K562 (cell line): ENCODE results near the gene BSPRY. TPM values are rescaled to one million over a fixed set of nuclear protein-coding genes. Genes with fewer than 3 reads are reported as not detected.

ENCODE experiments used
- CBX1 ChIP-seq: sonication (generic); IDR thresholded peaks from 2 replicates; pipeline ENCODE4 v1.6.1; 2016; ENCODE audit warnings: antibody characterized with exemption, low read depth, mild to moderate bottlenecking
- CHCHD3 ChIP-seq: fragments of 250-450 bp; sonication (Bioruptor Pico); IDR thresholded peaks from 2 replicates; pipeline ENCODE4 v2.1.2; 2022; ENCODE audit warnings: mild to moderate bottlenecking
- CREB3 ChIP-seq: fragments of 450-650 bp; conservative IDR thresholded peaks from 2 replicates; pipeline ENCODE4 v1.6.1; 2016; ENCODE audit warnings: missing genetic modification characterization, low read depth, mild to moderate bottlenecking, missing compliant biosample characterization, moderate library complexity
- MAZ ChIP-seq, 2 experiments: fragments of 450-650 bp in 1 of 2; sonication (generic) in 1 of 2; formaldehyde crosslinking; IDR thresholded peaks in 1 of 2; conservative IDR thresholded peaks in 1 of 2; 2 replicates each; pipeline versions ENCODE4 v1.4.0 to v1.5.0; 2020; ENCODE audit warnings: mild to moderate bottlenecking in 1 of 2, missing genetic modification reagents in 1 of 2
- MCM5 ChIP-seq: fragments of 450-650 bp; IDR thresholded peaks from 2 replicates; pipeline ENCODE4 v1.6.1; 2016; ENCODE audit warnings: low read depth
- MEF2A ChIP-seq: IDR thresholded peaks from 2 replicates; pipeline ENCODE4 v1.6.1; 2011; ENCODE audit warnings: low read depth, mild to moderate bottlenecking, low read length, moderate library complexity; ENCODE audit not compliant: control insufficient read depth
- MXI1 ChIP-seq: IDR thresholded peaks from 2 replicates; pipeline ENCODE4 v1.6.1; 2011; ENCODE audit warnings: low read depth, mild to moderate bottlenecking, improper control_type of control experiment, low read length
- NFIC ChIP-seq: fragments of 450-650 bp; IDR thresholded peaks from 2 replicates; pipeline ENCODE4 v1.6.1; 2017; ENCODE audit warnings: mild to moderate bottlenecking, inconsistent platforms
- PREB ChIP-seq: sonication (generic); formaldehyde crosslinking; IDR thresholded peaks from 2 replicates; pipeline ENCODE4 v1.8.1; 2023; ENCODE audit warnings: mild to moderate bottlenecking, missing genetic modification reagents
- RCOR1 ChIP-seq, 2 experiments: IDR thresholded peaks; 2 replicates each; pipeline ENCODE4 v1.6.1; 2012; ENCODE audit warnings: low read depth in 2 of 2, low read length in 2 of 2, borderline replicate concordance in 1 of 2, improper control_type of control experiment in 1 of 2
- SAFB ChIP-seq: fragments of 200-400 bp; formaldehyde crosslinking; IDR thresholded peaks from 2 replicates; pipeline ENCODE4 v1.6.1; 2017; ENCODE audit warnings: low read depth, low read length, borderline replicate concordance
- SMAD4 ChIP-seq: fragments of 250-450 bp; sonication (Bioruptor Pico); conservative IDR thresholded peaks from 2 replicates; pipeline ENCODE4 v1.8.0; 2021; ENCODE audit warnings: inconsistent platforms, mild to moderate bottlenecking, moderate library complexity
- SRF ChIP-seq, 2 experiments: fragments of 250-450, 450-650 bp in 1 of 2; sonication (Bioruptor Pico) in 1 of 2; sonication (generic) in 1 of 2; formaldehyde crosslinking; IDR thresholded peaks; 2 replicates each; pipeline versions ENCODE4 v1.5.0 to v1.5.1; 2020 to 2022; ENCODE audit warnings: mild to moderate bottlenecking in 1 of 2, missing genetic modification reagents in 1 of 2
- TBL1XR1 ChIP-seq, 2 experiments: IDR thresholded peaks; 2 replicates each; pipeline ENCODE4 v1.6.1; 2012; ENCODE audit warnings: improper control_type of control experiment in 2 of 2, low read length in 2 of 2, mild to moderate bottlenecking in 1 of 2
- ZC3H8 ChIP-seq: fragments of 450-650 bp; IDR thresholded peaks from 2 replicates; pipeline ENCODE4 v1.6.1; 2017
- ZNF384 ChIP-seq: IDR thresholded peaks from 2 replicates; pipeline ENCODE4 v1.6.1; 2012; ENCODE audit warnings: low read depth, low read length, improper control_type of control experiment
- polyA plus RNA-seq, 8 experiments: library from polyadenylated mRNA; depleted of rRNA in 4 of 8; stranded (reverse) in 5 of 8; unstranded in 3 of 8; fragments of >200 nt; fragmentation: Nextera tagmentation in 2 of 8; fragmentation: Illumina TruSeq in 1 of 8; extraction: Ambion mirVana in 2 of 8; extraction: Trizol in 1 of 8; gene quantifications; 2 replicates each; pipeline versions ENCODE4 v1.2.1 to v1.2.3, GENCODE V29; 2011 to 2014; ENCODE audit warnings: inconsistent platforms in 1 of 8, missing spikeins in 1 of 8
- total RNA-seq, 7 experiments: library from RNA; depleted of rRNA in 6 of 7; stranded (reverse); fragments of >200 nt in 6 of 7; fragmentation: Illumina TruSeq in 2 of 7; extraction: Trizol in 2 of 7; gene quantifications; 2 replicates each; pipeline versions ENCODE4 v1.2.1 to v1.2.3, GENCODE V29; 2011 to 2021; ENCODE audit warnings: low replicate concordance in 1 of 7
- TF ChIP-seq, protein P1 (sequence below): fragments of 250-450 bp; sonication (Bioruptor Pico); IDR thresholded peaks from 2 replicates; pipeline ENCODE4 v1.5.0; 2020; ENCODE audit warnings: mild to moderate bottlenecking, borderline replicate concordance

Gene BSPRY
- total and polyA plus RNA-seq, 9 of the 15 experiments (the other 6 are each of a cell fraction or from before 2014, with no cell fraction given), result 0.07 to 0.67 (median 0.18) TPM

DNA sequence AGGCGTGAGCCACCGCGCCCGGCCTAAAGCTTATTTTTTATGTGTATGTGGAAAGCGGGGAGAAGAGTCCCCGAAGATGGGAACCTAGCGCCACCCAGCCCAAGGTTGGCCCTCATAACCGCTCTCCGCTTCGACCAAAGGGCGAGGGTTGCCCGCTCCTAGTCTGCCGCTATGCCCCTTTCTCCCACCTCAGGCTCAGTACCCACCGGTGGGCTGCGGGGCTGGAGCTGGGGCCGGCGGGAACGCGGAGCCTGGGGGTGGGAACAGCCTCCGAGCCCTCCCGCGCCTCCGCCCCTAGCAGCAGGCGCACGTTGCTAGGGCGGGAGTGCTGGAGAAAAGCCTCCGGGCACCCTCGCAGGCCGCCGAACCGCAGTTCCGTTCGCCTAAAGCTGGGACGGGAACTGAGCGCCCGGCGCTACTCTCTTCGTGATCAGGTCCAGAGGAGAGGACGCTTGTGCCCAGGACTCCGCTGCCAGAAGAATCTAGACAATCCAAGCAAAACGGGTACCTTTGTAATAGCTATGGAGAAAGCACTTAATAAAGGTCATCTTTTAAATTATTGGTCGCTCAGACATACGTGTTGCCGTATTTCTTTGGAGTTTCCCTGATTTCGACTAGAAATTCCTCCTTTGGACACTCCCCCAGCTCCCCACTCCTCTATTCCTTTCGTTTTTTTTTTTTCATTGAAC is 9.2 kb upstream of the BSPRY start, which contains the start of gene WDR31 (continued):
- peak in 1 of 2 experiments; percentile 87; a peak in 3 of 4 replicates for TF ChIP-seq RCOR1 (IDR thresholded peaks at IDR 0.05; ENCODE audit: borderline replicate concordance in 1 of 2, low read depth in 2 of 2, low read length in 2 of 2)
- TF ChIP-seq MAZ (CRISPR knock-in tag; conservative IDR thresholded peaks at IDR 0.05 in 1 of 2, IDR thresholded peaks at IDR 0.05 in 1 of 2), result peak; percentile 86 to 91
- peak; percentile 68 to 83; a peak in 3 of 4 replicates for TF ChIP-seq TBL1XR1 (IDR thresholded peaks at IDR 0.05; ENCODE audit: low read length in 2 of 2)
- TF ChIP-seq SMAD4 (CRISPR knock-in tag), result peak; percentile 19; the same call in 1 of the 2 replicates
- TF ChIP-seq, protein P1, sequence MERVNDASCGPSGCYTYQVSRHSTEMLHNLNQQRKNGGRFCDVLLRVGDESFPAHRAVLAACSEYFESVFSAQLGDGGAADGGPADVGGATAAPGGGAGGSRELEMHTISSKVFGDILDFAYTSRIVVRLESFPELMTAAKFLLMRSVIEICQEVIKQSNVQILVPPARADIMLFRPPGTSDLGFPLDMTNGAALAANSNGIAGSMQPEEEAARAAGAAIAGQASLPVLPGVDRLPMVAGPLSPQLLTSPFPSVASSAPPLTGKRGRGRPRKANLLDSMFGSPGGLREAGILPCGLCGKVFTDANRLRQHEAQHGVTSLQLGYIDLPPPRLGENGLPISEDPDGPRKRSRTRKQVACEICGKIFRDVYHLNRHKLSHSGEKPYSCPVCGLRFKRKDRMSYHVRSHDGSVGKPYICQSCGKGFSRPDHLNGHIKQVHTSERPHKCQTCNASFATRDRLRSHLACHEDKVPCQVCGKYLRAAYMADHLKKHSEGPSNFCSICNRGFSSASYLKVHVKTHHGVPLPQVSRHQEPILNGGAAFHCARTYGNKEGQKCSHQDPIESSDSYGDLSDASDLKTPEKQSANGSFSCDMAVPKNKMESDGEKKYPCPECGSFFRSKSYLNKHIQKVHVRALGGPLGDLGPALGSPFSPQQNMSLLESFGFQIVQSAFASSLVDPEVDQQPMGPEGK (CRISPR knock-in tag), result no peak
- peak in 1 of 2 experiments; percentile 45; a peak in 1 of 4 replicates for TF ChIP-seq SRF (CRISPR knock-in tag; IDR thresholded peaks at IDR 0.05)
- peak; percentile 92 for TF ChIP-seq MXI1
- peak; percentile 68 for TF ChIP-seq NFIC
- TF ChIP-seq ZNF384, result no peak
- no peak for TF ChIP-seq MCM5
- no peak for TF ChIP-seq CREB3 (tag)
- TF ChIP-seq ZC3H8, result no peak
- peak; percentile 79 for TF ChIP-seq CBX1
- no peak for TF ChIP-seq PREB (CRISPR knock-in tag)
- TF ChIP-seq SAFB, result no peak
- peak; percentile 5; the same call in 1 of the 2 replicates for TF ChIP-seq CHCHD3 (CRISPR knock-in tag)
- no peak for TF ChIP-seq MEF2A
